IMR-90 (cell line): ENCODE measurements around the gene MOB2. TPM values are rescaled to one million over a fixed set of nuclear protein-coding genes. Genes with fewer than 3 reads are reported as not detected.

Source experiments
- ATAC-seq: fragments of 200-7000 bp; cut with Tn5 transposase; 2 replicates; pipeline ENCODE4 v1.9.1; 2020; ENCODE audit warnings: low read depth, mild to moderate bottlenecking, moderate library complexity
- BruUV-seq: library from RNA; stranded (reverse); fragments of 400-500 nt; replicated peaks from 2 replicates; lab custom pipeline; 2021; lab: Mats Ljungman, UMichigan
- CTCF ChIA-PET: fragments of 300-600 bp; formaldehyde crosslinking; extraction: SDS; loops from one replicate; lab custom pipeline; 2021; ENCODE audit warnings: antibody characterized with exemption; lab: Yijun Ruan, JAX
- POLR2A ChIA-PET: fragments of 300-600 bp; sonication (Branson Sonifier 250); formaldehyde crosslinking; loops from one replicate; lab custom pipeline; 2022; ENCODE audit warnings: antibody characterized with exemption; ENCODE audit not compliant: unreplicated experiment; lab: Charles Lee
- DNase-seq: peaks from one replicate; pipeline ENCODE4 v3.0.0; 2013
- H2AFZ ChIP-seq: replicated peaks from 2 replicates; pipeline ENCODE3; 2013; ENCODE audit warnings: low read length, mild to moderate bottlenecking; ENCODE audit not compliant: poor library complexity
- H2AK5ac ChIP-seq: 2 replicates; pipeline ENCODE4 v1.6.1; 2013; ENCODE audit warnings: low read depth, low read length, inconsistent platforms
- H2AK9ac ChIP-seq: replicated peaks from 2 replicates; pipeline ENCODE3; 2013; ENCODE audit warnings: mild to moderate bottlenecking, low read depth, low read length, moderate library complexity; ENCODE audit not compliant: poor library complexity
- H2BK120ac ChIP-seq: 2 replicates; pipeline ENCODE4 v1.6.1; 2013; ENCODE audit warnings: low read depth, low read length, inconsistent platforms
- H2BK15ac ChIP-seq: 3 replicates; pipeline ENCODE4 v1.6.1; 2013; ENCODE audit warnings: low read depth, low read length, inconsistent platforms
- H2BK20ac ChIP-seq: 2 replicates; pipeline ENCODE4 v1.6.1; 2013; ENCODE audit warnings: low read depth, mild to moderate bottlenecking, inconsistent platforms, low read length, moderate library complexity
- H2BK5ac ChIP-seq: 2 replicates; pipeline ENCODE4 v1.6.1; 2013; ENCODE audit warnings: mild to moderate bottlenecking, low read depth, low read length, inconsistent platforms; ENCODE audit not compliant: poor library complexity, severe bottlenecking
- H3K14ac ChIP-seq: replicated peaks from 2 replicates; pipeline ENCODE4 v1.6.1; 2013; ENCODE audit warnings: low read depth, low read length, inconsistent platforms
- H3K18ac ChIP-seq: 2 replicates; pipeline ENCODE4 v1.6.1; 2013; ENCODE audit warnings: low read depth, low read length, control low read depth
- H3K23ac ChIP-seq: 2 replicates; pipeline ENCODE4 v1.6.1; 2013; ENCODE audit warnings: low read depth, low read length, inconsistent platforms
- H3K27ac ChIP-seq: 2 replicates; pipeline ENCODE4 v1.5.1; 2013; ENCODE audit warnings: mild to moderate bottlenecking, control low read depth, low read length; ENCODE audit not compliant: insufficient read depth
- H3K27me3 ChIP-seq: 2 replicates; pipeline ENCODE4 v1.6.1; 2013; ENCODE audit warnings: low read length; ENCODE audit not compliant: control insufficient read depth, insufficient read depth
- H3K36me3 ChIP-seq: 2 replicates; pipeline ENCODE4 v1.6.1; 2013; ENCODE audit warnings: low read length, mixed read lengths; ENCODE audit not compliant: control insufficient read depth, insufficient read depth
- H3K4ac ChIP-seq: 2 replicates; pipeline ENCODE4 v1.6.1; 2013; ENCODE audit warnings: low read depth, low read length, inconsistent platforms
- H3K4me1 ChIP-seq: 2 replicates; pipeline ENCODE4 v1.6.1; 2013; ENCODE audit warnings: low read length, mixed read lengths; ENCODE audit not compliant: control insufficient read depth, insufficient read depth
- H3K4me2 ChIP-seq: 2 replicates; pipeline ENCODE4 v1.6.1; 2013; ENCODE audit warnings: low read depth, mild to moderate bottlenecking, control low read depth, low read length, moderate library complexity
- H3K4me3 ChIP-seq: 2 replicates; pipeline ENCODE4 v1.5.1; 2013; ENCODE audit warnings: low read depth, mild to moderate bottlenecking, control low read depth, low read length, moderate library complexity; ENCODE audit not compliant: insufficient read depth
- H3K56ac ChIP-seq: 2 replicates; pipeline ENCODE4 v1.6.1; 2013; ENCODE audit warnings: low read length, inconsistent platforms; ENCODE audit not compliant: insufficient read depth; ENCODE audit errors: extremely low read depth
- H3K79me1 ChIP-seq, 2 experiments: 2 replicates each; pipeline ENCODE4 v1.6.1; 2013; ENCODE audit warnings: low read length in 2 of 2, inconsistent platforms in 1 of 2, low read depth in 1 of 2
- H3K9ac ChIP-seq: 2 replicates; pipeline ENCODE4 v1.6.1; 2013; ENCODE audit warnings: low read depth, low read length, control low read depth
- H3K9me1 ChIP-seq: 2 replicates; pipeline ENCODE4 v1.6.1; 2013; ENCODE audit warnings: low read length, inconsistent platforms; ENCODE audit not compliant: insufficient read depth
- H3K9me3 ChIP-seq: 2 replicates; pipeline ENCODE4 v1.6.1; 2013; ENCODE audit warnings: low read length; ENCODE audit not compliant: control insufficient read depth, insufficient read depth
- H4K20me1 ChIP-seq: 2 replicates; pipeline ENCODE4 v1.6.1; 2013; ENCODE audit warnings: low read length, inconsistent platforms; ENCODE audit not compliant: insufficient read depth
- H4K5ac ChIP-seq: 2 replicates; pipeline ENCODE4 v1.6.1; 2013; ENCODE audit warnings: mild to moderate bottlenecking, low read depth, low read length, control low read depth
- H4K8ac ChIP-seq, 2 experiments: 2 replicates each; pipeline ENCODE4 v1.6.1; 2013; ENCODE audit warnings: low read depth in 2 of 2, low read length in 2 of 2, control low read depth in 1 of 2, inconsistent platforms in 1 of 2
- H4K91ac ChIP-seq: 2 replicates; pipeline ENCODE4 v1.6.1; 2013; ENCODE audit warnings: low read depth, low read length, inconsistent platforms; ENCODE audit not compliant: insufficient read depth
- BHLHE40 ChIP-seq: fragments of 150-350 bp; IDR thresholded peaks from 2 replicates; pipeline ENCODE4 v1.6.1; 2016; ENCODE audit warnings: mild to moderate bottlenecking, low read depth, low read length
- CHD1 ChIP-seq: IDR thresholded peaks from 2 replicates; pipeline ENCODE4 v1.6.1; 2012; ENCODE audit warnings: low read depth, low read length, improper control_type of control experiment
- ELK1 ChIP-seq: fragments of 150-350 bp; IDR thresholded peaks from 2 replicates; pipeline ENCODE4 v1.6.1; 2016; ENCODE audit warnings: low read depth, mild to moderate bottlenecking, low read length, moderate library complexity, borderline replicate concordance
- MAZ ChIP-seq: IDR thresholded peaks from 2 replicates; pipeline ENCODE4 v1.6.1; 2012; ENCODE audit warnings: low read depth, mild to moderate bottlenecking, low read length, improper control_type of control experiment, moderate library complexity, borderline replicate concordance
- MXI1 ChIP-seq: IDR thresholded peaks from 2 replicates; pipeline ENCODE4 v1.6.1; 2012; ENCODE audit warnings: low read depth, mild to moderate bottlenecking, low read length, moderate library complexity, borderline replicate concordance
- POLR2A ChIP-seq: IDR thresholded peaks from 2 replicates; pipeline ENCODE4 v1.6.1; 2012; ENCODE audit warnings: mild to moderate bottlenecking, low read depth, low read length
- RAD21 ChIP-seq: IDR thresholded peaks from 2 replicates; pipeline ENCODE4 v1.6.1; 2012; ENCODE audit warnings: low read length, improper control_type of control experiment
- RCOR1 ChIP-seq: IDR thresholded peaks from 2 replicates; pipeline ENCODE4 v1.6.1; 2012; ENCODE audit warnings: mild to moderate bottlenecking, low read length, improper control_type of control experiment; ENCODE audit not compliant: insufficient replicate concordance
- RFX5 ChIP-seq: IDR thresholded peaks from 2 replicates; pipeline ENCODE4 v1.8.0; 2012; ENCODE audit warnings: low read depth, mild to moderate bottlenecking, low read length, moderate library complexity
- SMC3 ChIP-seq: fragments of 150-350 bp; IDR thresholded peaks from 2 replicates; pipeline ENCODE4 v1.6.1; 2016; ENCODE audit warnings: low read depth, mild to moderate bottlenecking, antibody characterized with exemption, low read length, moderate library complexity
- USF2 ChIP-seq: fragments of 150-350 bp; IDR thresholded peaks from 2 replicates; pipeline ENCODE4 v1.6.1; 2017; ENCODE audit warnings: mild to moderate bottlenecking, antibody characterized with exemption, low read length, low read depth
- WGBS, 2 experiments: methylation state at CpG; one replicate each; pipeline versions ENCODE4 v1.1.5 to v1.1.7; 2013; ENCODE audit warnings: missing lambda C conversion rate in 2 of 2; ENCODE audit not compliant: insufficient read length in 1 of 2; ENCODE audit errors: extremely low coverage in 2 of 2; 5-methylcytosine and 5-hydroxymethylcytosine counted together
- dilution Hi-C: fragments of 300-500 bp; cut with HindIII; formaldehyde crosslinking; loops from one replicate; pipeline ENCODE4 v1.14.3; 2018; ENCODE audit warnings: low sequenced_read_pairs; ENCODE audit not compliant: unreplicated experiment
- in situ Hi-C: fragments of 300-500 bp; cut with MboI; formaldehyde crosslinking; loops from 3 replicates; pipeline ENCODE4 v1.14.3; 2019; ENCODE audit warnings: low sequenced_read_pairs, inconsistent platforms, mixed read lengths
- intact Hi-C: fragments of 100-400 bp; cut with micrococcal nuclease; formaldehyde crosslinking; loops from 2 replicates; pipeline ENCODE4 v1.10.0; 2022
- polyA plus RNA-seq, 3 experiments: library from polyadenylated mRNA; depleted of rRNA; stranded (reverse); fragments of >200 nt; gene quantifications; 2 replicates each; pipeline ENCODE4 v1.2.3, GENCODE V29; 2012; ENCODE audit warnings: low replicate concordance in 1 of 3
- total RNA-seq: library from RNA; depleted of rRNA; stranded (reverse); fragments of >200 nt; gene quantifications from 2 replicates; pipeline ENCODE4 v1.2.3, GENCODE V29; 2012

Gene MOB2
- total and polyA plus RNA-seq, 2 of the 4 experiments (the other 2 are of a cell fraction) = 23.7 to 36.2 TPM

GRCh38 chr11:1439341-1439740, 47.2 kb downstream of the MOB2 start:
- CTCF ChIA-PET = no interaction called here
- H3K23ac ChIP-seq = no peak overlapping the region
- H2BK15ac ChIP-seq = no peak overlapping the region
- no TSS peak for BruUV-seq
- no peak overlapping the region for H3K4me2 ChIP-seq
- no CpG with 5 or more reads among the region's 11 CpGs for WGBS, 2 experiments
- POLR2A ChIA-PET = no interaction called here
- no peak overlapping the region for H2BK120ac ChIP-seq
- H2BK5ac ChIP-seq = no peak overlapping the region
- intact Hi-C loops = no loop called here
- no peaks in the 10 kb centered on the region for H3K36me3 ChIP-seq
- DNase-seq (no peak), ATAC-seq (no peak)
- H2AK5ac ChIP-seq = no peak overlapping the region
- H2AFZ ChIP-seq = no peak overlapping the region
- no peaks in the 10 kb centered on the region for H3K79me1 ChIP-seq
- no peak overlapping the region for H2AK9ac ChIP-seq
- no peak overlapping the region for H3K56ac ChIP-seq
- no peaks in the 10 kb centered on the region for H4K20me1 ChIP-seq
- peaks cover 8% of the 10 kb centered on the region for H3K27me3 ChIP-seq
- H3K18ac ChIP-seq = no peak overlapping the region
- no peak for TF ChIP-seq RAD21
- no peak for TF ChIP-seq MAZ
- no peak for TF ChIP-seq CHD1
- no peak for TF ChIP-seq POLR2A
- TF ChIP-seq USF2 = no peak
- no peak for TF ChIP-seq ELK1
- no peak for TF ChIP-seq BHLHE40
- no peak for TF ChIP-seq RFX5
- no peak for TF ChIP-seq RCOR1
- no peak for TF ChIP-seq MXI1
- no peak for TF ChIP-seq SMC3
- in situ Hi-C loops = no loop called here
- no peak overlapping the region for H4K5ac ChIP-seq
- H3K4me3 ChIP-seq = no peak overlapping the region
- H4K91ac ChIP-seq = no peak overlapping the region
- H2BK20ac ChIP-seq = no peak overlapping the region
- no peak overlapping the region for H3K27ac ChIP-seq
- H3K9ac ChIP-seq = no peak overlapping the region
- peaks cover 1% of the 10 kb centered on the region; the same call in 1 of the 2 replicates for H3K4me1 ChIP-seq
- dilution Hi-C loops = no loop called here
- H3K14ac ChIP-seq = no peak overlapping the region
- H3K9me1 ChIP-seq = no peaks in the 10 kb centered on the region
- no peak overlapping the region for H4K8ac ChIP-seq
- no peaks in the 10 kb centered on the region for H3K9me3 ChIP-seq
- H3K4ac ChIP-seq = no peak overlapping the region
